ENCODE data around the gene COG4. TPM values are rescaled to one million over a fixed set of nuclear protein-coding genes. Genes with fewer than 3 reads are reported as not detected.

Gene COG4
- total and polyA plus RNA-seq, 2 experiments from 2014 or later = 28.8 to 38.1 TPM

- TF ChIP-seq REST (IDR thresholded peaks at IDR 0.05; ENCODE audit: unreplicated experiment) = no peak
- no peak for TF ChIP-seq CREB1 (CRISPR knock-in tag; IDR thresholded peaks at IDR 0.05; ENCODE audit: low read depth)
- no peak for TF ChIP-seq EZH2 (IDR thresholded peaks at IDR 0.05; ENCODE audit: low read depth, unreplicated experiment)
Measured at GRCh38 chr16:70508752-70509151, 14.6 kb downstream of the COG4 start (continued).

GRCh38 chr16:70496513-70496912 lies 26.8 kb downstream of the COG4 start:
- Histone ChIP-seq H3K27ac (ENCODE audit: low read depth) (no peak overlapping the region), H3K36me3 (ENCODE audit: insufficient read depth) (peaks cover 3% of the 10 kb centered on the region), H4K20me1 (replicated peaks; ENCODE audit: insufficient read depth) (peaks cover 4% of the 10 kb centered on the region; the same call in 1 of the 2 replicates), H3K9me2 (ENCODE audit: insufficient read depth) (no peaks in the 10 kb centered on the region), H3K4me2 (no peak overlapping the region), H3K4me1 (ENCODE audit: insufficient read depth) (no peaks in the 10 kb centered on the region), H3K4me3 (no peak overlapping the region), H3K79me2 (replicated peaks; ENCODE audit: insufficient read depth) (no peaks in the 10 kb centered on the region), H3K27me3 (ENCODE audit: insufficient read depth) (no peaks in the 10 kb centered on the region), H3F3A (replicated peaks; ENCODE audit: low read depth) (no peaks in the 10 kb centered on the region), H2AFZ (no peak overlapping the region)
- DNase-seq (ENCODE audit: low spot score) (no peak), ATAC-seq (no peak)
- no peaks in the 10 kb centered on the region for H3K27me3 Mint-ChIP-seq (ENCODE audit: insufficient read depth, low read depth, poor library complexity)
- H3K4me3 Mint-ChIP-seq = no peak overlapping the region
- peaks cover 13% of the 10 kb centered on the region for H3K36me3 Mint-ChIP-seq (ENCODE audit: low read depth)
- no peaks in the 10 kb centered on the region for H3K9me3 Mint-ChIP-seq
- no peaks in the 10 kb centered on the region for H3K4me1 Mint-ChIP-seq
- no peak overlapping the region for H3K27ac Mint-ChIP-seq
- TF ChIP-seq ZNF462 (CRISPR knock-in tag; IDR thresholded peaks at IDR 0.05) (no peak), EZH2phosphoT487 (IDR thresholded peaks at IDR 0.05; ENCODE audit: unreplicated experiment) (no peak), ZNF331 (CRISPR knock-in tag; IDR thresholded peaks at IDR 0.05; ENCODE audit: low read depth) (no peak), CTCF (conservative IDR thresholded peaks at IDR 0.05; ENCODE audit: low read depth in 2 of 2) (no peak), EZH2 (IDR thresholded peaks at IDR 0.05; ENCODE audit: low read depth, unreplicated experiment) (no peak), REST (IDR thresholded peaks at IDR 0.05; ENCODE audit: unreplicated experiment) (no peak), ETS1 (IDR thresholded peaks at IDR 0.05) (no peak)
